Esophagus squamous epithelium (tissue), 5 donors: Measurements from ENCODE around the gene UNKL. TPM values are rescaled to one million over a fixed set of nuclear protein-coding genes. Genes with fewer than 3 reads are reported as not detected.

Source experiments
- DNase-seq: peaks from one replicate; lab custom pipeline; 2025; lab: John Stamatoyannopoulos, UW
- H3K27ac ChIP-seq, 4 donors: fragments of 200-600 bp; sonication (generic); one replicate each; pipeline ENCODE4 v1.5.1; 2016 to 2019; ENCODE audit warnings: mild to moderate bottlenecking in 1 of 4
- H3K27me3 ChIP-seq, 4 donors: fragments of 200-600 bp; sonication (generic); 1 replicate in 3 of 4; 2 replicates in 1 of 4; pipeline versions ENCODE4 v1.5.1 to v1.6.0; 2017 to 2021; ENCODE audit warnings: antibody characterized with exemption in 1 of 4
- H3K36me3 ChIP-seq, 3 donors: fragments of 200-600 bp; sonication (generic); one replicate each; pipeline ENCODE4 v1.5.1; 2016 to 2019
- H3K4me1 ChIP-seq, 3 donors: fragments of 200-600 bp; sonication (generic); one replicate each; pipeline ENCODE4 v1.5.1; 2017 to 2019
- H3K4me3 ChIP-seq, 4 donors: fragments of 200-600 bp; sonication (generic); 1 replicate in 3 of 4; 2 replicates in 1 of 4; pipeline ENCODE4 v1.5.1; 2016 to 2019; ENCODE audit warnings: mild to moderate bottlenecking in 2 of 4, moderate library complexity in 1 of 4
- H3K9me3 ChIP-seq, 3 donors: fragments of 200-600 bp; sonication (generic); one replicate each; pipeline ENCODE4 v1.5.1; 2016 to 2019
- CTCF ChIP-seq, 6 experiments: fragments of 450-650 bp in 4 of 6; fragments of 200-600 bp in 2 of 6; sonication (generic) in 2 of 6; IDR thresholded peaks; one replicate each; pipeline ENCODE4 v1.5.1; 2016 to 2019; ENCODE audit warnings: antibody characterized with exemption in 6 of 6, mild to moderate bottlenecking in 4 of 6, moderate library complexity in 4 of 6
- POLR2A ChIP-seq, 4 donors: fragments of 450-650 bp; IDR thresholded peaks; one replicate each; pipeline ENCODE4 v1.6.1; 2017; ENCODE audit warnings: antibody characterized with exemption in 4 of 4, mild to moderate bottlenecking in 4 of 4, moderate library complexity in 3 of 4
- WGBS, 2 donors: methylation state at CpG; one replicate each; pipeline ENCODE4 v1.1.5; 2018; 5-methylcytosine and 5-hydroxymethylcytosine counted together
- intact Hi-C: fragments of 100-400 bp; cut with DNase I; formaldehyde crosslinking; loops from one replicate; pipeline ENCODE4 v1.15.0; 2022
- total RNA-seq, 4 donors: library from RNA; depleted of rRNA; stranded (reverse); fragments of >200 nt; gene quantifications; one replicate each; pipeline ENCODE4 v1.1.0, GENCODE V29; 2016
- donor health status: DM: yes; HTN: yes; CAD: no.

UNKL gene
- total RNA-seq, 4 donors from 2014 or later: 5.9 to 17.2 (median 10.6) TPM

- Histone ChIP-seq H3K36me3 (no peaks in the 10 kb centered on the region), H3K4me1 (peaks cover 0 to 8% (median 0%) of the 10 kb centered on the region in 3 donors), H3K9me3 (no peaks in the 10 kb centered on the region), H3K27ac (no peak overlapping the region), H3K4me3 (no peak overlapping the region), H3K27me3 (peaks cover 0 to 56% (median 0%) of the 10 kb centered on the region in 4 donors)
- 62% methylated on average over 6 to 11 of the region's 20 CpGs for WGBS, 2 donors
- intact Hi-C loops: no loop called here
- TF ChIP-seq CTCF (IDR thresholded peaks at IDR 0.05): no peak
- TF ChIP-seq POLR2A (IDR thresholded peaks at IDR 0.05): no peak
- DNase-seq: no peak
Measured at GRCh38 chr16:1431497-1432270, 17.2 kb upstream of the UNKL start.

GRCh38 chr16:1430759-1431496, 16.4 kb upstream of the UNKL start, which contains the start of gene PERCC1:
Gene PERCC1, plus strand, starts transcription at chr16:1431078. Its CDS starts 1,516 bp downstream, at chr16:1432594.
- no peak within 1 kb of the TSS for H3K27ac ChIP-seq
- H3K4me1 ChIP-seq: peaks cover 0 to 8% (median 0%) of the 10 kb centered on the region in 3 donors
- no peak for DNase-seq
- H3K27me3 ChIP-seq: peaks cover 0 to 56% (median 0%) of the 10 kb centered on the region in 4 donors
- TF ChIP-seq CTCF (IDR thresholded peaks at IDR 0.05) (no peak), POLR2A (IDR thresholded peaks at IDR 0.05) (no peak)
- H3K4me3 ChIP-seq: no peak within 1 kb of the TSS
- intact Hi-C loops: no loop called here
- no peaks in the 10 kb centered on the region for H3K36me3 ChIP-seq
- no peaks in the 10 kb centered on the region for H3K9me3 ChIP-seq
- WGBS, 2 donors: 33 to 56% methylated on average over 13 to 20 of the region's 35 CpGs

GRCh38 chr16:1430214-1430758, 15.8 kb upstream of the UNKL start:
- Histone ChIP-seq H3K4me3 (no peak overlapping the region), H3K9me3 (no peaks in the 10 kb centered on the region), H3K4me1 (peaks cover 0 to 8% (median 0%) of the 10 kb centered on the region in 3 donors), H3K36me3 (no peaks in the 10 kb centered on the region), H3K27ac (no peak overlapping the region), H3K27me3 (peaks cover 0 to 56% (median 0%) of the 10 kb centered on the region in 4 donors)
- TF ChIP-seq POLR2A (IDR thresholded peaks at IDR 0.05): no peak
- TF ChIP-seq CTCF (IDR thresholded peaks at IDR 0.05): no peak
- no peak for DNase-seq
- WGBS, 2 donors: no CpG with 5 or more reads among the region's 14 CpGs
- intact Hi-C loops: no loop called here

GRCh38 chr16:1429631-1430030, 15.1 kb upstream of the UNKL start:
- H3K9me3 ChIP-seq: no peaks in the 10 kb centered on the region
- no peak for DNase-seq
- intact Hi-C loops: no loop called here
- no peak for TF ChIP-seq POLR2A (IDR thresholded peaks at IDR 0.05)
- no peak for TF ChIP-seq CTCF (IDR thresholded peaks at IDR 0.05)
- peaks cover 0 to 56% (median 0%) of the 10 kb centered on the region in 4 donors for H3K27me3 ChIP-seq
- H3K36me3 ChIP-seq: no peaks in the 10 kb centered on the region
- 86 to 92% methylated on average over 5 to 9 of the region's 13 CpGs for WGBS, 2 donors
- H3K4me1 ChIP-seq: peaks cover 0 to 8% (median 0%) of the 10 kb centered on the region in 3 donors
- no peak overlapping the region for H3K27ac ChIP-seq
- H3K4me3 ChIP-seq: no peak overlapping the region
